Gastroesophageal sphincter (tissue), 4 donors: ENCODE measurements around the gene DIRAS3. TPM values are rescaled to one million over a fixed set of nuclear protein-coding genes. Genes with fewer than 3 reads are reported as not detected.

Experiments used
- ATAC-seq: fragments of 150-250 bp; one replicate; pipeline ENCODE4 v1.9.1; 2016; ENCODE audit warnings: mild to moderate bottlenecking, moderate library complexity
- H3K27ac ChIP-seq, 4 donors: fragments of 200-600 bp; sonication (generic) in 3 of 4; 1 replicate in 3 of 4; 2 replicates in 1 of 4; pipeline ENCODE4 v1.5.1; 2016 to 2019
- H3K27me3 ChIP-seq: fragments of 200-600 bp; sonication (generic); one replicate; pipeline ENCODE4 v1.5.1; 2019
- H3K36me3 ChIP-seq, 2 donors: fragments of 200-600 bp; sonication (generic); one replicate each; pipeline ENCODE4 v1.5.1; 2019; ENCODE audit warnings: control low read depth in 1 of 2
- H3K4me1 ChIP-seq, 3 donors: fragments of 200-600 bp; sonication (generic); 1 replicate in 2 of 3; 2 replicates in 1 of 3; pipeline ENCODE4 v1.5.1; 2016 to 2019; ENCODE audit warnings: control low read depth in 2 of 3
- H3K4me3 ChIP-seq, 2 donors: fragments of 200-600 bp; sonication (generic); one replicate each; pipeline ENCODE4 v1.5.1; 2019; ENCODE audit warnings: mild to moderate bottlenecking in 1 of 2, moderate library complexity in 1 of 2
- H3K9me3 ChIP-seq, 3 donors: fragments of 200-600 bp; sonication (generic); one replicate each; pipeline ENCODE4 v1.5.1; 2017 to 2019; ENCODE audit warnings: control low read depth in 2 of 3
- CTCF ChIP-seq, 4 experiments: fragments of 200-600 bp in 2 of 4; fragments of 450-650 bp in 2 of 4; sonication (generic) in 1 of 4; IDR thresholded peaks; one replicate each; pipeline ENCODE4 v1.5.1; 2017 to 2019; ENCODE audit warnings: antibody characterized with exemption in 4 of 4, mild to moderate bottlenecking in 2 of 4, moderate library complexity in 2 of 4
- EP300 ChIP-seq: sonication (generic); formaldehyde crosslinking; IDR thresholded peaks from one replicate; pipeline ENCODE4 v1.6.1; 2017; ENCODE audit warnings: antibody characterized with exemption, mild to moderate bottlenecking
- POLR2A ChIP-seq, 2 donors: fragments of 450-650 bp; IDR thresholded peaks; one replicate each; pipeline ENCODE4 v1.6.1; 2017; ENCODE audit warnings: antibody characterized with exemption in 2 of 2, mild to moderate bottlenecking in 2 of 2, moderate library complexity in 1 of 2
- POLR2AphosphoS5 ChIP-seq: sonication (generic); formaldehyde crosslinking; IDR thresholded peaks from one replicate; pipeline ENCODE4 v1.6.1; 2017; ENCODE audit warnings: antibody characterized with exemption
- WGBS, 2 donors: methylation state at CpG; one replicate each; pipeline ENCODE4 v1.1.5; 2018; ENCODE audit warnings: low coverage in 1 of 2; 5-methylcytosine and 5-hydroxymethylcytosine counted together
- total RNA-seq, 4 donors: library from RNA; depleted of rRNA; stranded (reverse); fragments of >200 nt; gene quantifications; one replicate each; pipeline ENCODE4 v1.1.0, GENCODE V29; 2016

Gene DIRAS3
- 1 to 10 TPM in 3 of 4 donors, under 1 TPM in 1; 0.47 to 6.2 (median 3.6) TPM for total RNA-seq

- Histone ChIP-seq H3K9me3 (no peaks in the 10 kb centered on the region), H3K27me3 (no peaks in the 10 kb centered on the region), H3K4me3 (peak within 1 kb of the TSS; percentile 9 to 48), H3K27ac (no peak within 1 kb of the TSS), H3K4me1 (no peaks in the 10 kb centered on the region), H3K36me3 (peaks cover 0 to 12% of the 10 kb centered on the region in 2 donors)
- ATAC-seq = peak; percentile 30
- no peak for TF ChIP-seq POLR2A (IDR thresholded peaks at IDR 0.05)
- TF ChIP-seq EP300 = no peak
- TF ChIP-seq CTCF (IDR thresholded peaks at IDR 0.05) = no peak
- no peak for TF ChIP-seq POLR2AphosphoS5
- 54 to 66% methylated on average over 18 to 22 of the region's 45 CpGs for WGBS, 2 donors
Observed at GRCh38 chr1:68049941-68050878, at the start of gene DIRAS3. Gene DIRAS3 (minus strand): TSS chr1:68050627. CDS start chr1:68047297, 3,330 bp downstream.

- no peak for ATAC-seq
- Histone ChIP-seq H3K27ac (no peak overlapping the region), H3K27me3 (no peaks in the 10 kb centered on the region), H3K9me3 (peaks cover 0 to 2% (median 0%) of the 10 kb centered on the region in 3 donors), H3K4me1 (no peaks in the 10 kb centered on the region), H3K36me3 (peaks cover 0 to 10% of the 10 kb centered on the region in 2 donors), H3K4me3 (no peak overlapping the region)
- no peak for TF ChIP-seq POLR2A (IDR thresholded peaks at IDR 0.05)
- no peak for TF ChIP-seq EP300
- no peak for TF ChIP-seq POLR2AphosphoS5
- TF ChIP-seq CTCF (IDR thresholded peaks at IDR 0.05) = no peak
Observed at GRCh38 chr1:68093737-68094136, 43.3 kb upstream of the DIRAS3 start.

GRCh38 chr1:68087184-68087583 is 36.8 kb upstream of the DIRAS3 start:
- Histone ChIP-seq H3K9me3 (peaks cover 0 to 7% (median 0%) of the 10 kb centered on the region in 3 donors), H3K4me3 (no peak overlapping the region), H3K27me3 (no peaks in the 10 kb centered on the region), H3K27ac (no peak overlapping the region), H3K4me1 (no peaks in the 10 kb centered on the region), H3K36me3 (no peaks in the 10 kb centered on the region)
- TF ChIP-seq POLR2A (IDR thresholded peaks at IDR 0.05) = no peak
- TF ChIP-seq POLR2AphosphoS5 = no peak
- TF ChIP-seq EP300 = no peak
- TF ChIP-seq CTCF (IDR thresholded peaks at IDR 0.05) = no peak
- WGBS, 2 donors = 73 to 76% methylated on average over 3 to 4 of the region's 4 CpGs
- no peak for ATAC-seq

- no peak for ATAC-seq
- 86 to 100% methylated on average over 1 of the region's 1 CpG for WGBS, 2 donors
- no peaks in the 10 kb centered on the region for H3K27me3 ChIP-seq
Observed at GRCh38 chr1:68085752-68086151, 35.3 kb upstream of the DIRAS3 start.

More at GRCh38 chr1:68085752-68086151, 35.3 kb upstream of the DIRAS3 start:
- Histone ChIP-seq H3K36me3 (no peaks in the 10 kb centered on the region), H3K27ac (no peak overlapping the region), H3K4me1 (no peaks in the 10 kb centered on the region), H3K4me3 (no peak overlapping the region), H3K9me3 (peaks cover 0 to 7% (median 0%) of the 10 kb centered on the region in 3 donors)
- no peak for TF ChIP-seq POLR2AphosphoS5
- TF ChIP-seq CTCF (IDR thresholded peaks at IDR 0.05) = no peak
- no peak for TF ChIP-seq POLR2A (IDR thresholded peaks at IDR 0.05)
- TF ChIP-seq EP300 = no peak
